VCaP (cell line): ENCODE measurements around the gene FYTTD1.
"Not testable (repeated sequence)": the region's sequence is repeated elsewhere in the genome, so short reads cannot be mapped to it uniquely, and the experiment has no call there.

Experiments
- H3K27ac ChIP-seq: fragments of 450-650 bp; 2 replicates; pipeline ENCODE4 v1.5.1; 2017
- TF ChIP-seq, protein P1 (sequence below): fragments of 450-650 bp; conservative IDR thresholded peaks from 2 replicates; pipeline ENCODE4 v1.5.1; 2017; ENCODE audit warnings: mild to moderate bottlenecking, moderate library complexity

FYTTD1 gene

DNA sequence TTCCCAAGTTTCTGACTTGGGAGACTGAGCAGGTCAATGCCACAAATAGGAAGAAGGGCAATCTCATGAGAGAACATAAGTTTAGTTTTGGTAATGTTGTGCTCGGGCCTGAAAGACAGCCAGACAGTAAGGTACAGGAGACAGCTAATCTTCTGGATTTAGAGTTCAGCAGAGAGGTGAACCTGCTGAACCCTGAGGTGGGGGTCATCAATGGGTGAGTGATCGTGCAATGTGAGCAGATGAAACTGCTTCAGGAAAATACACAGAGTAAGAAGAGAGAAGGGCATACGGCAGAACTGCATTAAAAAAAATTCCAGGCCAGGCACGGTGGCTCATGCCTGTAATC lies 36.2 kb upstream of the FYTTD1 start:
- TF ChIP-seq, protein P1, sequence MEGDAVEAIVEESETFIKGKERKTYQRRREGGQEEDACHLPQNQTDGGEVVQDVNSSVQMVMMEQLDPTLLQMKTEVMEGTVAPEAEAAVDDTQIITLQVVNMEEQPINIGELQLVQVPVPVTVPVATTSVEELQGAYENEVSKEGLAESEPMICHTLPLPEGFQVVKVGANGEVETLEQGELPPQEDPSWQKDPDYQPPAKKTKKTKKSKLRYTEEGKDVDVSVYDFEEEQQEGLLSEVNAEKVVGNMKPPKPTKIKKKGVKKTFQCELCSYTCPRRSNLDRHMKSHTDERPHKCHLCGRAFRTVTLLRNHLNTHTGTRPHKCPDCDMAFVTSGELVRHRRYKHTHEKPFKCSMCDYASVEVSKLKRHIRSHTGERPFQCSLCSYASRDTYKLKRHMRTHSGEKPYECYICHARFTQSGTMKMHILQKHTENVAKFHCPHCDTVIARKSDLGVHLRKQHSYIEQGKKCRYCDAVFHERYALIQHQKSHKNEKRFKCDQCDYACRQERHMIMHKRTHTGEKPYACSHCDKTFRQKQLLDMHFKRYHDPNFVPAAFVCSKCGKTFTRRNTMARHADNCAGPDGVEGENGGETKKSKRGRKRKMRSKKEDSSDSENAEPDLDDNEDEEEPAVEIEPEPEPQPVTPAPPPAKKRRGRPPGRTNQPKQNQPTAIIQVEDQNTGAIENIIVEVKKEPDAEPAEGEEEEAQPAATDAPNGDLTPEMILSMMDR: no peak
- H3K27ac ChIP-seq: no peak overlapping the region

DNA sequence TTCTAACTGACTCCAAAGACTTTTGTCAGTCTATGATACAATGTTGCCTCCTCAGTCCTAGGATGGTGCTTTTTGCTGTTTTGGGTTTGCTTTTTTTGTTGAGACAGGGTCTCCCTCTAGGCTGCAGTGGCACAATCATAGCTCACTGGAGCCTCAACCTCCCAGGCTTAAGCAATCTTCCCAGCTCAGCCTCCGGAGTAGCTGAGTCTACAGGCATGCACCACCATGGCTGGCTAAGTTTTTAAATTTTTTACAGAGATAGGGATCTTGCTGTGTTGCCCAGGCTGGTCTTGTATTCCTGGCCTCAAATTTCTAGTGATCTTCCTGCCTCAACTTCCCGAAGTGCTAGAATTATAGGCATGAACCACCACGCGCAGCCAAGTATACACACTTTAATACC lies 35.4 kb upstream of the FYTTD1 start:
- TF ChIP-seq, protein P1: no peak
- H3K27ac ChIP-seq: no peak overlapping the region

DNA sequence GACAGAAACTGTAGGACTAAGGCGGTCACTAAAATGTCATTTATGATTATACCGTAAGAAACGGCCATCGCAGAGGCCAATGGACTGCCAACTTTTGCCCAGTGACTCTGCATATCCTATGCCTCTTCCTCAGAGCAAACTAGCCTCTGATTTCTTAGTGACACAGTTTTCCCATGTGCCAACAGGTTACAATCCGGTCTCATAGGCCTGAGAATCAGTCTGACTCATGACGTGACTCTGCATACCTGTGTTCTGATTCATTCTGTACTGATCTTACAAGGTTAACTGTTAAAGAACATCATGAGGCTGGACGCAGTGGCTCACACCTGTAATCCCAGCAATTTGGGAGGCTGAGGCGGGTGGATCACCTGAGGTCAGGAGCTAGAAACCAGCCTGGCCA lies 30.8 kb upstream of the FYTTD1 start:
- no peak overlapping the region for H3K27ac ChIP-seq
- TF ChIP-seq, protein P1: no peak

DNA sequence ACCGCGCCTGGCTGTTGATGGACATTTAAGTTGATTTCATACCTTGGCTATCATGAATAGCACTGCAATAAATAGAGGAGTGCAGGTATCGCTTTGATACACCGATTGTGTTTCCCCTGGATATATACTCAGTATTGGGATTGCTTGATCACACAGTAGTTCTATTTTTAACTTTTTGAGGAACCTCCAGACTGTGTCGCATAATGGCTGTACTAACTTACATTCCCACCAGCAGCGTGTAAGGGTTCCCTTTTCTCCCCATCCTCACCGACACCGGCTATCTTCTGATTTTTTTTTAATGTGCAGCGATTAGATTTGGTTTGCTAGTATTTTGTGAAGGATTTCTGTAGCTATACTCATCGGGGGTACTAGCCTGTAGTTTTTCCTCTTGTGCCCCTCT lies 29.0 kb upstream of the FYTTD1 start:
- TF ChIP-seq, protein P1: no peak
- H3K27ac ChIP-seq: no peak overlapping the region

DNA sequence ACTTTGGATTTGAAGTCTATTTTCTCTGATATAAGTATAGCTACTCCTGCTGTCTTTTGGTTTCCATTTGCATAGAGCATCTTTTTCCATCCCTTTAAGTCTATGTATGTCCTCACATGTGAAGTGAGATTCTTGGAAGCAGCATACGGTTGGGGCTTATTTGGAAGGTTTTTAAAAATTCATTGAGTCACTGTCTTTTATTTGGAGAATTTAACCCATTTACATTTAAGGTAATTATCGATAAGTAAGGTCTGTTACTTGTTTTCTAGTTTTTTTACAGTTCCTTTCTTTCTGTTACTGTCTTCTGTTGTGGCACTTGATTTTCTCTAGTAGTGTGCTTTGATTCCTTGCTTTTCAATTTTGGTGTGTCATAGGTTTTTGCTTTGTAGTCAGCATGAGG lies 26.9 kb upstream of the FYTTD1 start:
- TF ChIP-seq, protein P1: no peak

DNA sequence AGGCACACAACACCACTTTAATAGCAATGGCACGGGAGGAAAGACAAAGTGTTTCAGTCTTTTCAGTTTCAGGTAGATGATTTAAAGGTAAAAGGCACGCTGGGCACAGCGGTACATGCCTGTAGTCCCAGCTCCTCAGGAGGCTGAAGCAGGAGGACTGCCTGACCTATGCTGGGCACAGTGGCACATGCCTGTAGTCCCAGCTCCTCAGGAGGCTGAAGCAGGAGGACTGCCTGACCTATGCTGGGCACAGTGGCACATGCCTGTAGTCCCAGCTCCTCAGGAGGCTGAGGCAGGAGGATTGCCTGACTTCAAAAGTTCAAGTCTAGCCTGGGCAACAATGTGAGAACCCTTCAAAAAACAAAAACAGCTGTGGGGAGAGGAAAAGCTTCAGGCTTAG lies 21.8 kb upstream of the FYTTD1 start:
- H3K27ac ChIP-seq: not testable (repeated sequence)

More for the DNA sequence above, 26.9 kb upstream of the FYTTD1 start:
- H3K27ac ChIP-seq: no peak overlapping the region

DNA sequence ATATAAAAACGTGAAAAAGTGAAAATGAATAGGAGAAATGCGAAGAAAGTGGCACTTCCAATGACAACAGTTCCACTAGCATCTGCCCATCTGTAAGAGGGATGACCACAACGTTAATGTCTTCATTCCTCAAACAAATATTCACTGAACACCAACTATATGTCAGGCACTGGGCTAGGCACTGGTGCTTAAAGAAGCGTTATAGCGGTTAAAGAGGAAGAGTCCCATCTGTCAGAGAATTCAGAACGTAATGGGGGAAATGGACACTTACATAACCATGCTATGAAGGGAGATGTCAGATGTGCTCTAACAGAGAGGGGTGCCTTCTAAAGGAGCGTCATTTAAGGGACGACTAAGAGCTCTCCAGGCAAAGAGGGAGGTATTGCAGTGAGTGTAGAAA lies 21.2 kb upstream of the FYTTD1 start:
- no peak overlapping the region for H3K27ac ChIP-seq
- TF ChIP-seq, protein P1: no peak

DNA sequence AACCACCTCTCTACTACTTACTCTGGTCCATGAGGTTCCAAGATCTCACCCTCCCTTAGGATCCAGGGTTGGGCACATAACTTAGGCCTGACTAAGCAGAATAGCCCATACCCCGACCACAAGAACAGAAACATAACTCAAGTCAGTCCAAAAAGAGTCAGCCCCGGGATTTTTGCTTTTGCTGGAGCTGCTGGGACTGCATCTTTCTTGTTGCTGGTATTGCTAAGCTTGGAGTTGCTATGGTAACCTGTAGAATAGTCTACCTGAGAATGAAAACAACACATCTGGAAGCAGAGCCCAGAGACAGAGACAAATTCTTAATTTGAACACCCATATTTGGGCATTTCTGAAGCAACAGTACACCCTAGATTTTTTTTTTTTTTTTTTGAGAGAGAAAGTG lies 19.5 kb upstream of the FYTTD1 start:
- no peak overlapping the region for H3K27ac ChIP-seq
- TF ChIP-seq, protein P1: no peak

DNA sequence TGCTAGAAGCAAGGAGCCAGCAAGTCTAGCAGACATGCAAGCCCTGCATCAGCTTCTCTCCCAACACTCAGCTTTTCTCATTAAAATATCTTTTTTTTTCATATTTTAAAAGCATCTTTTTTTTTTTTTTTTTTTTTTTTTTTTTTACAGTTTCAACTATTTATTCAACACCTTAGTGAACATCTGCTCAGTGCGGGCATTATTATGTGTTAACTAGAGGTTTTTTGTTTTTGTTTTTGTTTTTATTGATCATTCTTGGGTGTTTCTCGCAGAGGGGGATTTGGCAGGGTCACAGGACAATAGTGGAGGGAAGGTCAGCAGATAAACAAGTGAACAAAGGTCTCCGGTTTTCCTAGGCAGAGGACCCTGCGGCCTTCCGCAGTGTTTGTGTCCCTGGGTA lies 18.9 kb upstream of the FYTTD1 start:
- H3K27ac ChIP-seq: not testable (repeated sequence)

DNA sequence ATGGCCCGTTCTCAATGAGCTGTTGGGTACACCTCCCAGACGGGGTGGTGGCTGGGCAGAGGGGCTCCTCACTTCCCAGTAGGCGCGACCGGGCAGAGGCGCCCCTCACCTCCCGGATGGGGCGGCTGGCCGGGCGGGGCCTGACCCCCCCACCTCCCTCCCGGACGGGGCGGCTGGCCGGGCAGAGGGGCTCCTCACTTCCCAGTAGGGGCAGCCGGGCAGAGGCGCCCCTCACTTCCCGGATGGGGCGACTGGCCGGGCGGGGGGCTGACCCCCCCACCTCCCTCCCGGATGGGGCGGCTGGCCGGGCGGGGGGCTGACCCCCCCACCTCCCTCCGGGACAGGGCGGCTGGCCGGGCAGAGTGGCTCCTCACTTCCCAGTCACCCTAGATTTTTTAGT lies 18.2 kb upstream of the FYTTD1 start:
- H3K27ac ChIP-seq: not testable (repeated sequence)
